22Rv1 (cell line): ENCODE results near the gene BIN1.

ENCODE experiments used
- H3K27ac ChIP-seq: fragments of 450-650 bp; 2 replicates; pipeline ENCODE4 v1.5.1; 2017
- CTCF ChIP-seq: fragments of 450-650 bp; IDR thresholded peaks from 2 replicates; pipeline ENCODE4 v1.5.1; 2017; ENCODE audit warnings: mild to moderate bottlenecking
- ZFX ChIP-seq: fragments of 450-650 bp; IDR thresholded peaks from 2 replicates; pipeline ENCODE4 v1.6.1; 2017; ENCODE audit warnings: antibody characterized with exemption, borderline replicate concordance

The BIN1 gene

GRCh38 chr2:127048969-127049897 lies 57.7 kb downstream of the BIN1 start:
- H3K27ac ChIP-seq, result no peak overlapping the region
- no peak for TF ChIP-seq CTCF

- no peak overlapping the region for H3K27ac ChIP-seq
- TF ChIP-seq ZFX (no peak), CTCF (no peak)
These were observed 58.4 kb downstream of the BIN1 start for GRCh38 chr2:127048618-127048935.

- TF ChIP-seq CTCF (no peak), ZFX (no peak)
- no peak overlapping the region for H3K27ac ChIP-seq
These were observed 59.0 kb downstream of the BIN1 start for GRCh38 chr2:127047716-127048617.

- no peak overlapping the region for H3K27ac ChIP-seq
- TF ChIP-seq CTCF, result no peak
- TF ChIP-seq ZFX, result no peak
These were observed 59.9 kb downstream of the BIN1 start for GRCh38 chr2:127047054-127047453.

- no peak for TF ChIP-seq ZFX
- no peak for TF ChIP-seq CTCF
- no peak overlapping the region for H3K27ac ChIP-seq
These were observed 60.4 kb downstream of the BIN1 start for GRCh38 chr2:127046579-127046978.

GRCh38 chr2:127045792-127046501 lies 61.0 kb downstream of the BIN1 start:
- H3K27ac ChIP-seq, result no peak overlapping the region
- TF ChIP-seq ZFX (no peak), CTCF (no peak)
